A549 (cell line): ENCODE measurements around the gene MEF2D.

Experiments used
- CEBPB ChIP-seq, 2 experiments: fragments of >200 bp in 1 of 2; sonication (Bioruptor Twin) in 1 of 2; formaldehyde crosslinking in 1 of 2; IDR thresholded peaks; 2 replicates each; pipeline ENCODE4 v1.6.1; 2012 to 2016
- CHD2 ChIP-seq: fragments of 150-350 bp; IDR thresholded peaks from 2 replicates; pipeline ENCODE4 v1.6.1; 2014; ENCODE audit warnings: low read length; ENCODE audit not compliant: partially characterized antibody
- ESRRA ChIP-seq: fragments of 150-350 bp; IDR thresholded peaks from 2 replicates; pipeline ENCODE4 v1.6.1; 2014; ENCODE audit warnings: mild to moderate bottlenecking, low read length, borderline replicate concordance
- KDM1A ChIP-seq: fragments of 200-600 bp; sonication (generic); IDR thresholded peaks from 2 replicates; pipeline ENCODE4 v1.6.1; 2016; ENCODE audit warnings: low read depth, mild to moderate bottlenecking
- MAFK ChIP-seq: fragments of 450-650 bp; IDR thresholded peaks from 2 replicates; pipeline ENCODE4 v1.6.1; 2014; ENCODE audit not compliant: partially characterized antibody
- PHF8 ChIP-seq: fragments of 200-600 bp; sonication (generic); IDR thresholded peaks from 2 replicates; pipeline ENCODE4 v1.6.1; 2016; ENCODE audit warnings: low read depth, mild to moderate bottlenecking, antibody characterized with exemption, moderate library complexity, borderline replicate concordance
- POLR2A ChIP-seq: IDR thresholded peaks from 2 replicates; pipeline ENCODE4 v1.6.1; 2012; ENCODE audit warnings: mild to moderate bottlenecking, low read length
- POLR2AphosphoS2 ChIP-seq: conservative IDR thresholded peaks from 2 replicates; pipeline ENCODE4 v1.6.1; 2012; ENCODE audit warnings: low read length, improper control_type of control experiment, inconsistent platforms
- REST ChIP-seq: fragments of 200-600 bp; sonication (generic); IDR thresholded peaks from 2 replicates; pipeline ENCODE4 v1.6.1; 2016; ENCODE audit warnings: antibody characterized with exemption, mild to moderate bottlenecking, moderate library complexity
- SMC3 ChIP-seq: fragments of >200 bp; sonication (Bioruptor Twin); formaldehyde crosslinking; IDR thresholded peaks from 3 replicates; pipeline ENCODE4 v1.6.1; 2018; ENCODE audit warnings: inconsistent platforms
- TF ChIP-seq, protein P1 (sequence below): fragments of >200 bp; sonication (Bioruptor Twin); formaldehyde crosslinking; IDR thresholded peaks from 3 replicates; pipeline ENCODE4 v1.5.1; 2016

- TF ChIP-seq POLR2A = no peak
- TF ChIP-seq, protein P1, sequence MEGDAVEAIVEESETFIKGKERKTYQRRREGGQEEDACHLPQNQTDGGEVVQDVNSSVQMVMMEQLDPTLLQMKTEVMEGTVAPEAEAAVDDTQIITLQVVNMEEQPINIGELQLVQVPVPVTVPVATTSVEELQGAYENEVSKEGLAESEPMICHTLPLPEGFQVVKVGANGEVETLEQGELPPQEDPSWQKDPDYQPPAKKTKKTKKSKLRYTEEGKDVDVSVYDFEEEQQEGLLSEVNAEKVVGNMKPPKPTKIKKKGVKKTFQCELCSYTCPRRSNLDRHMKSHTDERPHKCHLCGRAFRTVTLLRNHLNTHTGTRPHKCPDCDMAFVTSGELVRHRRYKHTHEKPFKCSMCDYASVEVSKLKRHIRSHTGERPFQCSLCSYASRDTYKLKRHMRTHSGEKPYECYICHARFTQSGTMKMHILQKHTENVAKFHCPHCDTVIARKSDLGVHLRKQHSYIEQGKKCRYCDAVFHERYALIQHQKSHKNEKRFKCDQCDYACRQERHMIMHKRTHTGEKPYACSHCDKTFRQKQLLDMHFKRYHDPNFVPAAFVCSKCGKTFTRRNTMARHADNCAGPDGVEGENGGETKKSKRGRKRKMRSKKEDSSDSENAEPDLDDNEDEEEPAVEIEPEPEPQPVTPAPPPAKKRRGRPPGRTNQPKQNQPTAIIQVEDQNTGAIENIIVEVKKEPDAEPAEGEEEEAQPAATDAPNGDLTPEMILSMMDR = no peak
- TF ChIP-seq MAFK = no peak
- TF ChIP-seq CEBPB (IDR thresholded peaks at IDR 0.05) = no peak
- no peak for TF ChIP-seq KDM1A
- no peak for TF ChIP-seq REST
- TF ChIP-seq CHD2 = no peak
- TF ChIP-seq SMC3 = no peak
- no peak for TF ChIP-seq POLR2AphosphoS2
- TF ChIP-seq PHF8 = no peak
- no peak for TF ChIP-seq ESRRA
Measured at GRCh38 chr1:156488566-156489165, 11.9 kb downstream of the MEF2D start.
